T-helper 2 cell (primary cell): ENCODE data around the gene ASB2.

ENCODE experiments used
- DNase-seq, 5 experiments: peaks; one replicate each; pipeline versions ENCODE4 v3.0.0 to v3.0.0-alpha.2; 2012 to 2022

ASB2 gene

GRCh38 chr14:93902619-93903307 is 73.6 kb downstream of the ASB2 start:
- no peak for DNase-seq

- DNase-seq: no peak
Measured at GRCh38 chr14:93901813-93902212, 74.6 kb downstream of the ASB2 start.

- no peak for DNase-seq
Measured at GRCh38 chr14:93898731-93899130, 77.6 kb downstream of the ASB2 start.

- DNase-seq: no peak
Measured at GRCh38 chr14:93898081-93898611, 78.2 kb downstream of the ASB2 start.

- DNase-seq: no peak
Measured at GRCh38 chr14:93897476-93897845, 78.9 kb downstream of the ASB2 start.

GRCh38 chr14:93895023-93895604 is 81.3 kb downstream of the ASB2 start:
- DNase-seq: no peak

- DNase-seq: no peak
Measured at GRCh38 chr14:93893661-93894261, 82.6 kb downstream of the ASB2 start.

GRCh38 chr14:93892923-93893558 is 83.3 kb downstream of the ASB2 start:
- DNase-seq: peak; percentile 13 to 60 (median 47)

GRCh38 chr14:93892505-93892839 is 83.9 kb downstream of the ASB2 start:
- DNase-seq: no peak

GRCh38 chr14:93891756-93892504 is 84.4 kb downstream of the ASB2 start:
- no peak for DNase-seq

- DNase-seq: no peak
Measured at GRCh38 chr14:93889739-93890483, 86.5 kb downstream of the ASB2 start.

GRCh38 chr14:93888995-93889394 is 87.4 kb downstream of the ASB2 start:
- no peak for DNase-seq

- DNase-seq: peak in 1 of 5 experiments; percentile 47
Measured at GRCh38 chr14:93884950-93885349, 91.4 kb downstream of the ASB2 start.
